SK-N-SH treated with all-trans-retinoic acid at 6 μM for 48 hours (cell line): ENCODE measurements around the gene RFX5.

Experiments used
- ATAC-seq: fragments of 200-7000 bp; cut with Tn5 transposase; 3 replicates; pipeline ENCODE4 v1.9.1; 2020; ENCODE audit warnings: mild to moderate bottlenecking, moderate library complexity
- ARNTL ChIP-seq: fragments of 450-650 bp; formaldehyde crosslinking; IDR thresholded peaks from 2 replicates; pipeline ENCODE4 v1.5.0; 2020; ENCODE audit warnings: low read depth, mild to moderate bottlenecking, moderate library complexity, borderline replicate concordance
- BACH2 ChIP-seq: fragments of 250-450 bp; sonication (Bioruptor Pico); IDR thresholded peaks from 2 replicates; pipeline ENCODE4 v1.9.0; 2021; ENCODE audit warnings: mild to moderate bottlenecking, borderline replicate concordance
- CSDC2 ChIP-seq: fragments of 250-450 bp; sonication (Bioruptor Pico); IDR thresholded peaks from 2 replicates; pipeline ENCODE4 v1.5.0; 2020; ENCODE audit warnings: mild to moderate bottlenecking, moderate library complexity
- CSRNP3 ChIP-seq: fragments of 250-450 bp; sonication (Bioruptor Pico); IDR thresholded peaks from 2 replicates; pipeline ENCODE4 v1.5.1; 2021; ENCODE audit warnings: mild to moderate bottlenecking, moderate library complexity
- ESRRG ChIP-seq: fragments of 250-450 bp; sonication (Bioruptor Pico); IDR thresholded peaks from 2 replicates; pipeline ENCODE4 v1.6.1; 2021; ENCODE audit warnings: mild to moderate bottlenecking
- GLIS3 ChIP-seq: fragments of 250-450 bp; sonication (Bioruptor Pico); IDR thresholded peaks from 2 replicates; pipeline ENCODE4 v1.5.0; 2020; ENCODE audit warnings: mild to moderate bottlenecking, moderate library complexity
- ISL1 ChIP-seq: fragments of 250-450 bp; sonication (Bioruptor Pico); IDR thresholded peaks from 2 replicates; pipeline ENCODE4 v2.1.2; 2022; ENCODE audit warnings: mild to moderate bottlenecking, moderate library complexity
- OSR1 ChIP-seq: fragments of 250-450 bp; sonication (Bioruptor Pico); IDR thresholded peaks from 2 replicates; pipeline ENCODE4 v1.8.0; 2022; ENCODE audit warnings: moderate library complexity, mild to moderate bottlenecking, inconsistent platforms
- PATZ1 ChIP-seq: fragments of 250-450 bp; sonication (Bioruptor Pico); IDR thresholded peaks from 2 replicates; pipeline ENCODE4 v1.8.0; 2020; ENCODE audit warnings: mild to moderate bottlenecking, moderate library complexity, borderline replicate concordance
- POU6F1 ChIP-seq: fragments of 250-450 bp; sonication (Bioruptor Pico); IDR thresholded peaks from 2 replicates; pipeline ENCODE4 v1.8.0; 2021; ENCODE audit warnings: low read depth, mild to moderate bottlenecking, moderate library complexity, borderline replicate concordance
- PPARA ChIP-seq: fragments of 250-450 bp; sonication (Bioruptor Pico); IDR thresholded peaks from 2 replicates; pipeline ENCODE4 v1.5.0; 2020; ENCODE audit warnings: mild to moderate bottlenecking, borderline replicate concordance
- RARB ChIP-seq: fragments of 250-450 bp; sonication (Bioruptor Pico); IDR thresholded peaks from 2 replicates; pipeline ENCODE4 v1.8.0; 2021; ENCODE audit warnings: mild to moderate bottlenecking, moderate library complexity
- SNAI2 ChIP-seq: fragments of 250-450 bp; sonication (Bioruptor Pico); IDR thresholded peaks from 2 replicates; pipeline ENCODE4 v1.5.0; 2020; ENCODE audit warnings: mild to moderate bottlenecking, moderate library complexity
- TCF4 ChIP-seq: fragments of 250-450 bp; sonication (Bioruptor Pico); IDR thresholded peaks from 2 replicates; pipeline ENCODE4 v1.8.0; 2021; ENCODE audit warnings: mild to moderate bottlenecking, moderate library complexity, borderline replicate concordance
- TOX ChIP-seq: fragments of 250-450 bp; sonication (Bioruptor Pico); IDR thresholded peaks from 2 replicates; pipeline ENCODE4 v1.8.0; 2021; ENCODE audit warnings: mild to moderate bottlenecking, moderate library complexity, borderline replicate concordance
- TSHZ2 ChIP-seq: fragments of 250-450 bp; sonication (Bioruptor Pico); IDR thresholded peaks from 2 replicates; pipeline ENCODE4 v1.5.0; 2020; ENCODE audit warnings: mild to moderate bottlenecking, moderate library complexity
- ZC3H10 ChIP-seq: fragments of 250-450 bp; sonication (Bioruptor Pico); IDR thresholded peaks from 2 replicates; pipeline ENCODE4 v1.5.1; 2021; ENCODE audit warnings: mild to moderate bottlenecking, moderate library complexity
- ZFP3 ChIP-seq: fragments of 250-450 bp; sonication (Bioruptor Pico); IDR thresholded peaks from 2 replicates; pipeline ENCODE4 v1.5.0; 2020; ENCODE audit warnings: mild to moderate bottlenecking, moderate library complexity
- ZFP30 ChIP-seq: fragments of 450-650 bp; formaldehyde crosslinking; IDR thresholded peaks from 2 replicates; pipeline ENCODE4 v1.5.0; 2022; ENCODE audit warnings: mild to moderate bottlenecking, moderate library complexity
- ZNF565 ChIP-seq: fragments of 450-650 bp; formaldehyde crosslinking; conservative IDR thresholded peaks from 2 replicates; pipeline ENCODE4 v1.5.0; 2020; ENCODE audit warnings: low read depth, mild to moderate bottlenecking, moderate library complexity
- ZNF8 ChIP-seq: fragments of 450-650 bp; formaldehyde crosslinking; IDR thresholded peaks from 2 replicates; pipeline ENCODE4 v1.5.0; 2020; ENCODE audit warnings: mild to moderate bottlenecking, moderate library complexity

Gene RFX5

GRCh38 chr1:151324390-151324930, 22.6 kb downstream of the RFX5 start:
- TF ChIP-seq POU6F1 = no peak
- no peak for TF ChIP-seq ESRRG (CRISPR knock-in tag)
- no peak for TF ChIP-seq ARNTL (CRISPR knock-in tag)
- no peak for TF ChIP-seq SNAI2 (CRISPR knock-in tag)
- no peak for TF ChIP-seq CSRNP3
- no peak for TF ChIP-seq RARB (CRISPR knock-in tag)
- TF ChIP-seq ZFP30 (CRISPR knock-in tag) = no peak
- no peak for TF ChIP-seq ZNF8 (CRISPR knock-in tag)
- TF ChIP-seq ZFP3 (CRISPR knock-in tag) = no peak
- TF ChIP-seq TOX (CRISPR knock-in tag) = no peak
- no peak for TF ChIP-seq OSR1 (CRISPR knock-in tag)
- TF ChIP-seq ISL1 (CRISPR knock-in tag) = no peak
- no peak for TF ChIP-seq TSHZ2 (CRISPR knock-in tag)
- no peak for TF ChIP-seq BACH2 (CRISPR knock-in tag)
- no peak for ATAC-seq

- ATAC-seq = no peak
- no peak for TF ChIP-seq SNAI2 (CRISPR knock-in tag)
- TF ChIP-seq ZFP3 (CRISPR knock-in tag) = no peak
Measured at GRCh38 chr1:151318975-151319374, 28.1 kb downstream of the RFX5 start.

- ATAC-seq = no peak
- TF ChIP-seq ZFP3 (CRISPR knock-in tag) (no peak), ZNF565 (no peak), TSHZ2 (CRISPR knock-in tag) (no peak), SNAI2 (CRISPR knock-in tag) (no peak), BACH2 (CRISPR knock-in tag) (no peak), TCF4 (CRISPR knock-in tag) (no peak), ZC3H10 (CRISPR knock-in tag) (no peak), PPARA (no peak), GLIS3 (CRISPR knock-in tag) (no peak), ARNTL (CRISPR knock-in tag) (no peak), TOX (CRISPR knock-in tag) (no peak), CSDC2 (CRISPR knock-in tag) (no peak), PATZ1 (CRISPR knock-in tag) (no peak)
- TF ChIP-seq, all 23 proteins: peak for 0
Measured at GRCh38 chr1:151315565-151316235, 31.4 kb downstream of the RFX5 start.
